ENCODE data around the gene ABCG1.

GRCh38 chr21:42220138-42220701 is 1.3 kb downstream of the ABCG1 start:
- no peak for TF ChIP-seq POLR2A (IDR thresholded peaks at IDR 0.05; ENCODE audit: low read length)
- TF ChIP-seq GATA1 (IDR thresholded peaks at IDR 0.05; ENCODE audit: low read depth, low read length): no peak
